Epithelial cell of esophagus (primary cell): ENCODE measurements around the gene ELSPBP1.
"Not testable (repeated sequence)": the region's sequence is repeated elsewhere in the genome, so short reads cannot be mapped to it uniquely, and the experiment has no call there.

Experiments
- DNase-seq: peaks from one replicate; pipeline ENCODE4 v3.0.0; 2010; ENCODE audit warnings: low read depth
- H3K4me3 ChIP-seq: 2 replicates; pipeline ENCODE4 v1.5.1; 2011; ENCODE audit warnings: mild to moderate bottlenecking, low read length, control low read depth
- TF ChIP-seq, protein P1 (sequence below): IDR thresholded peaks from 2 replicates; pipeline ENCODE4 v1.5.1; 2011; ENCODE audit warnings: low read depth, mild to moderate bottlenecking, low read length, control low read depth, inconsistent platforms; ENCODE audit not compliant: insufficient read depth; ENCODE audit errors: missing control alignments

The ELSPBP1 gene

DNA sequence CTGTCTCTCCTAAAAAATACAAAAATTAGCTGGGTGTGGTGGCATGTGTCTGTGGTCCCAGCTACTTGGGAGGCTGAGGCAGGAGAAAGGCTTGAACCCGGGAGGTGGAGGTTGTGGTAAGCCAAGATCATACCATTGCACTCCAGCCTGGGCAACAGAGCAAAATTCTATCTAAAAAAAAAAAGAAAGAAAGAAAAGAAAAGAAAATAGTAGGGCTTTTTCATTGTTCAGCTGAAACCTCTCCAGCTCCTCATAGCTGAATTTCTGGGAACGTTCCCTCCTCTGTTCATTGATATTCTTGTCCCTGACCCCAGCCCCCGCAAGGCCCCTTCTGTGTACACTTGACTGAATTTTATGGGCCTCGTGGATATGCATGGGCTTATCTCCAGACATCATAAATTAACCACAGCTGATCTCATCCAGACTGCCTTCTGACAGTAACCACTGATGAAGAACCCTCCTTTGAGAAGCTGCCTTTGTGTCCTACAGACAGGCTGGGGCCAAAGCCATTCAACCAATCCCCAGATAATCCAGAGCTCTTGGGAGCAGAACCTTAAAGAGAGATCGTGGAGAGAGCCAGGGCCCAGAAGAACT, at the start of gene ELSPBP1:
ELSPBP1 (plus strand) TSS at position 424 of the 594 bp plus-strand sequence. CDS start 14,036 bp downstream, outside the sequence.
- DNase-seq = no peak
- no peak within 1 kb of the TSS for H3K4me3 ChIP-seq
- TF ChIP-seq, protein P1, sequence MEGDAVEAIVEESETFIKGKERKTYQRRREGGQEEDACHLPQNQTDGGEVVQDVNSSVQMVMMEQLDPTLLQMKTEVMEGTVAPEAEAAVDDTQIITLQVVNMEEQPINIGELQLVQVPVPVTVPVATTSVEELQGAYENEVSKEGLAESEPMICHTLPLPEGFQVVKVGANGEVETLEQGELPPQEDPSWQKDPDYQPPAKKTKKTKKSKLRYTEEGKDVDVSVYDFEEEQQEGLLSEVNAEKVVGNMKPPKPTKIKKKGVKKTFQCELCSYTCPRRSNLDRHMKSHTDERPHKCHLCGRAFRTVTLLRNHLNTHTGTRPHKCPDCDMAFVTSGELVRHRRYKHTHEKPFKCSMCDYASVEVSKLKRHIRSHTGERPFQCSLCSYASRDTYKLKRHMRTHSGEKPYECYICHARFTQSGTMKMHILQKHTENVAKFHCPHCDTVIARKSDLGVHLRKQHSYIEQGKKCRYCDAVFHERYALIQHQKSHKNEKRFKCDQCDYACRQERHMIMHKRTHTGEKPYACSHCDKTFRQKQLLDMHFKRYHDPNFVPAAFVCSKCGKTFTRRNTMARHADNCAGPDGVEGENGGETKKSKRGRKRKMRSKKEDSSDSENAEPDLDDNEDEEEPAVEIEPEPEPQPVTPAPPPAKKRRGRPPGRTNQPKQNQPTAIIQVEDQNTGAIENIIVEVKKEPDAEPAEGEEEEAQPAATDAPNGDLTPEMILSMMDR = no peak

DNA sequence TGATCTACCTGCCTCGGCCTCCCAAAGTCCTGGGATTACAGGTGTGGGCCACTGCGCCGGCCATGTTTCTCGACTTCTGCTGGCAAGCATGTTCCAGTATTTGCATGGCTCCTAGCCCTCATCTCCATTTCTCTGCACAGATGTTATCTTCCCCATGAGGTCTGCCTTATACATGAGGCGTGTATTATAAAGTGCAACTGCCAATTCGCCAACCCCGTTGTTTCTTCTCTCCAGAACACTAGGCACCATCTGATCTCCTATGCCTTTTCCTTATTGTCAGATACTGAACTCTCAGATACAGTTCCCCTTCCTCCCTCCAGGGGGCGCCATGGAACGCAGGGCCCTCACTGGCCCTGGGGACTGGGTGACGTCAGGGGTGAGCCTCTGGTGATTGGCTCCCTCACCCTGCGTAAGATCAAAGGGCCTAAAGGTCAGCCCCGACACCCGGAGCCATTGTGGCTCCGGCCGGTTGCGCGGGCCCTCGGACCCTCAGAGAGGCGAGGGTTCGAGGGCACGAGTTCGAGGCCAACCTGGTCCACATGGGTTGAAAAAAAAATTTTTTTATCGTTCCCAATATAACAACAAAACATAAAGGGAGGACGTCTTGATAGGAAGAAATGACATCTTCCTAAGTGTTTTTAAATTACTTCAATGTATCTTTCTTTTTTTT, 44.4 kb upstream of the ELSPBP1 start:
- H3K4me3 ChIP-seq, DNase-seq: not testable (repeated sequence)

DNA sequence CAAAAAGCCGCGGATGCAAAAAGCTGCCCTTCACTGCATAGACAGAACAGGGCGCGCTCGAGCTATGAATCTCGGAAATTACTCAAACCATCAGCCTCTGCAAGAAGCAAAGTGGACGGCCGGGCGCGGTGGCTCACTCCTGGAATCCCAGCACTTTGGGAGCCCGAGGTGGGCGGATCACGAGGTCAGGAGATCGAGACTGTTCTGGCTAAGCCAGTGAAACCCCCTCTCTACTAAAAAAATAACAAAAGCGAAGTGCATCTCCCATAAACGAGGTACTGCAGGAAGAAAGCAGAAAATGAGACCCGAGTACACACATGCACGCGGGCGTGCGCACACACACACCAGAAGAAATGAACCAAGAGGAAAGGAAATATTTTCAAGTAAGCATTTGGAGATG, 42.3 kb upstream of the ELSPBP1 start:
- DNase-seq, H3K4me3 ChIP-seq: not testable (repeated sequence)

- not testable (repeated sequence) for H3K4me3 ChIP-seq, DNase-seq
Measured at GRCh38 chr19:47955936-47956335, 38.5 kb upstream of the ELSPBP1 start.

- TF ChIP-seq, protein P1 = no peak
- no peak for DNase-seq
- H3K4me3 ChIP-seq = no peak overlapping the region
Measured at GRCh38 chr19:47973529-47973928, 20.9 kb upstream of the ELSPBP1 start.

DNA sequence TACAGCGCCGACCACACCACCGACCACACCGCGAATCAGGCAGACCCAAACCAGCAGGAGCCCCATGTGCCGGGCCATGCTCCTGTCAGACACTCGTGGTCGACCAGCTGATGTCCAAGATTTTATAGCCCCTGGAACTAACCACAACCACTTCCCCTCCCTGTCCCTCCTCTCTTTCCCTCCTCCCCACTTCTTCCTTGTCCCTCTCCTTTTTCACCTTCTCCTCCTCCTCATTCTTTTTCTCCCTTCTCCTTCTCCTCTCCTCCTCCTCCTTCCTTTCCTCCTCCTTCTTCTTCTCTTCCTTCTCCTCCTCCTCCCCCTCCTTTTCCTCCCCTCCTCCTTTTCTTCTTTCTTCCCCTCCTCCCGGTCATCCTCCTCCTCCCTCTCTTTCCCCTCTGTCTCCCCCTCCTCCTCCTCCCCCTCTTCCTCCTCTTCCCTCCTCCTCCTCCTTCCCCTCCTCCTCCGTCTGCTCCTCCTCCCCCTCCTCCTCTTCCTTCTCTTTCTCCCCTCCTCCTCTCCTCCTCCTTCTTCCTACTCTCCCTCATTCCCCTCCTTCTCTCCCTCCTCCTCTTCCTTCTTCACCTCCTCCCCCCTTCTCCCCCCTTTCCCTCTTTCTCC, 3.1 kb upstream of the ELSPBP1 start:
- no peak overlapping the region for H3K4me3 ChIP-seq
- TF ChIP-seq, protein P1 = no peak
- no peak for DNase-seq

DNA sequence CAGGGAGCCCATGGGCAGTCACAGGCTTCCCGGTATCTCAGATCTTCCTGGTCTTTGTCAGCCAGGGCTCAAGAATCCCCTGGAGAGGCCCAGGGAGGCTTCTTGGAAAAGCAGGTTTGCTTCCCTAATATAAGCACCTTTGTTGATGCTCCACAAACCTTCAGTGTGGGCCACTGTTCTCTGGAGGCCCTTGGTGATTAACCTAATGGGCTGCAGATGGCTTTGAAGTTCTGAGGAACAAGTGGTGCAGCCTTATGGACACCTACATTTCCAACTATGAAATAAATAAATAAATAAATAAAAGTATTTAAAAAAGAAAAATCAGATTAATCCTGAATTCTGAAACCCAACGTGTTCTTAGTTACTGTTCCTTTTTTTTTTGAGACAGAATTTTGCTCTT, 2.4 kb upstream of the ELSPBP1 start, which contains the start of gene BSPH1:
BSPH1 (minus strand) TSS at position 101 of the 400 bp plus-strand sequence; CDS start at position 12, 89 bp downstream.
- DNase-seq = no peak
- no peak within 1 kb of the TSS for H3K4me3 ChIP-seq
- TF ChIP-seq, protein P1 = no peak

DNA sequence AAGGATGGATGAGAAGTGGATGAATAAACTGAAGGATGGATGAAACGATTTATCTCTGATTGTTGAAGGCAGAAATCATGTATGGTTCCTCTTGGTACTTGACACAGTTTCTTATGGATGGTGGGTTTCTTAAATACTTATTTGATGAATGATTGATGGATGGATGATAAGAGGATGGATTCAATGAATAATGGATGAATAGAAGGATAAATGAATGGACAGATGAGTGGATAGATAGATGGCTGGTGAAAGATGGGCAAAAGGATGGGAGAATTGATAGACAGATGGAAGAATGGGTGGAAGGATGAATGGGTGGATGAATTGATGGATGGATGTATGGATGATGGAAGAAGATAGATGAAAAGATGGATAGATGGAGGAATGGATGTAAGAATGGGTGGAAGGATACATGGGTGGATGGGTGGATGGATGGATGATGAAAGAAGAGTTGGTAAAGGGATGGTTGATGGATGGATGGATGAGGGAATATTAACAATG, 1.8 kb downstream of the ELSPBP1 start:
- DNase-seq = no peak
- TF ChIP-seq, protein P1 = no peak
- no peak overlapping the region for H3K4me3 ChIP-seq
